ENCODE data around the gene SLC26A4. TPM values are rescaled to one million over a fixed set of nuclear protein-coding genes. Genes with fewer than 3 reads are reported as not detected.

Gene SLC26A4
- total and polyA plus RNA-seq, 10 donors = 0.09 to 0.75 (median 0.29) TPM

DNA sequence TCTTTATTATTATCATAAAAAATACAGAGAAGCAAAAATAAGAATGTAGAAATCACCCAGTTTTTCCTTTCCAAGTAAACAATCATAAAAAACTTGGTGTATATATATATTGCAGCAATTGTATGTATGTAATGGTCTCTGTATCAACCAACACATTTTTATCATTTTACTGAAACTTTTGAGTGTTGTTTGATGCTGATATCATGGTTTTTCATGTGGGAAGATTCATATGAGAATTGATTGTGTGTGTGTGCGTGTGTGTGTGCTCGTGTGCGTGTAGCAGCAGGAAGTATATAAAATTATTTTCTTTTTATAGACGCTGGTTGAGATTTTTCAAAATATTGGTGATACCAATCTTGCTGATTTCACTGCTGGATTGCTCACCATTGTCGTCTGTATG is 22.3 kb downstream of the SLC26A4 start:
- TF ChIP-seq POLR2A (IDR thresholded peaks at IDR 0.05) (no peak), CTCF (IDR thresholded peaks at IDR 0.05 in 8 of 11, conservative IDR thresholded peaks at IDR 0.05 in 3 of 11) (no peak), POLR2AphosphoS5 (IDR thresholded peaks at IDR 0.05) (no peak)
- intact Hi-C loops (cut with DNase I; ENCODE audit: low total_unique reads) = no loop called here
- H3K27ac ChIP-seq = no peak overlapping the region
- H3K9me3 ChIP-seq = no peaks in the 10 kb centered on the region
- 89 to 95% (median 91%) methylated on average over 5 of the region's 5 CpGs for WGBS, 5 donors
- H3K36me3 ChIP-seq = no peaks in the 10 kb centered on the region
- H3K27me3 ChIP-seq (replicated peaks in 1 of 7) = no peaks in the 10 kb centered on the region
- H3K4me1 ChIP-seq = peaks cover 0 to 14% (median 10%) of the 10 kb centered on the region in 6 donors
- no peak overlapping the region for H3K4me3 ChIP-seq
- DNase-seq = no peak

- no peak for TF ChIP-seq CTCF (IDR thresholded peaks at IDR 0.05 in 8 of 11, conservative IDR thresholded peaks at IDR 0.05 in 3 of 11)
- TF ChIP-seq POLR2A (IDR thresholded peaks at IDR 0.05) = no peak
- no peak for TF ChIP-seq POLR2AphosphoS5 (IDR thresholded peaks at IDR 0.05)
- Histone ChIP-seq H3K4me1 (peaks cover 0 to under 1% (median 0%) of the 10 kb centered on the region in 6 donors), H3K4me3 (no peak overlapping the region), H3K9me3 (no peaks in the 10 kb centered on the region), H3K27ac (no peak overlapping the region), H3K36me3 (no peaks in the 10 kb centered on the region), H3K27me3 (replicated peaks in 1 of 7) (no peaks in the 10 kb centered on the region)
- DNase-seq = no peak
- intact Hi-C loops (cut with DNase I; ENCODE audit: low total_unique reads) = no loop called here
- WGBS, 5 donors = 75 to 94% (median 83%) methylated on average over 2 of the region's 2 CpGs
Measured at GRCh38 chr7:107684287-107684686, 23.7 kb downstream of the SLC26A4 start.

DNA sequence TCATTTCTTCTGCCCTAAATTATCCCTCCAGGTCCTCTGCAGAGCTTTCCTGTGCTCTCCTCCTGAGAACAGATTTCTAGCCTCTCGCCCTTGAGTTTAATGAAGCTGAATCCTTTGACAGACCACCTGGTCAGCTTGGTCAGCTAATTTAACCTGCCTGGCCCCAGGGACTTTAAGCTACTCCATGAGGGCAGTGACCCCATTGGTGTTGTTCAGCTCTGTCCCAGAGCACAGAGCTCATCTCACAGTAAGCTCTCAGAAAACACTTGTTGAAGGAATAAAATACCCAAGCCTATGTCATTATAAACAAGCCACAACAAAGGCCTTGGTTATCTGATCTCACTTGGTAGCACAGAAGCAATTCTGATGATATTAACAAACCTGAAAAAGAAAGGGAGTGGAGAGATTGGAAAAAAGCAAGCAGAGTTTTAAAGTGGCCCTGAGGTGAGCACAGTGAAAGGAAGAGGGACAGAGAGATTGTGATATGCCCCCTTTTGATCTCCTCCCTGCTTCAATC is 24.4 kb downstream of the SLC26A4 start:
- H3K27me3 ChIP-seq (replicated peaks in 1 of 7) = no peaks in the 10 kb centered on the region
- H3K9me3 ChIP-seq = no peaks in the 10 kb centered on the region
- TF ChIP-seq POLR2AphosphoS5 (IDR thresholded peaks at IDR 0.05) = no peak
- TF ChIP-seq CTCF (IDR thresholded peaks at IDR 0.05 in 8 of 11, conservative IDR thresholded peaks at IDR 0.05 in 3 of 11) = no peak
- TF ChIP-seq POLR2A (IDR thresholded peaks at IDR 0.05) = no peak
- intact Hi-C loops (cut with DNase I; ENCODE audit: low total_unique reads) = no loop called here
- no peak overlapping the region for H3K4me3 ChIP-seq
- DNase-seq = no peak
- no peaks in the 10 kb centered on the region for H3K36me3 ChIP-seq
- 90 to 96% (median 94%) methylated on average over 1 of the region's 1 CpG for WGBS, 5 donors
- H3K4me1 ChIP-seq = no peaks in the 10 kb centered on the region
- no peak overlapping the region for H3K27ac ChIP-seq

- WGBS, 5 donors = 86 to 93% (median 91%) methylated on average over 5 of the region's 5 CpGs
- intact Hi-C loops (cut with DNase I; ENCODE audit: low total_unique reads) = no loop called here
- no peak for DNase-seq
- Histone ChIP-seq H3K4me3 (no peak overlapping the region), H3K27ac (no peak overlapping the region), H3K36me3 (no peaks in the 10 kb centered on the region), H3K27me3 (replicated peaks in 1 of 7) (no peaks in the 10 kb centered on the region), H3K4me1 (peaks cover 0 to 6% (median 2%) of the 10 kb centered on the region in 6 donors), H3K9me3 (no peaks in the 10 kb centered on the region)
- no peak for TF ChIP-seq POLR2AphosphoS5 (IDR thresholded peaks at IDR 0.05)
- no peak for TF ChIP-seq CTCF (IDR thresholded peaks at IDR 0.05 in 8 of 11, conservative IDR thresholded peaks at IDR 0.05 in 3 of 11)
- no peak for TF ChIP-seq POLR2A (IDR thresholded peaks at IDR 0.05)
Measured at GRCh38 chr7:107686816-107687387, 26.3 kb downstream of the SLC26A4 start.

All from spleen (tissue), 11 donors.